GM04503 (cell line): ENCODE measurements around the gene VGLL4.
"Not testable (repeated sequence)": the region's sequence is repeated elsewhere in the genome, so short reads cannot be mapped to it uniquely, and the experiment has no call there.

Experiments used
- DNase-seq: peaks from one replicate; pipeline ENCODE4 v3.0.0-alpha.2; 2012; ENCODE audit warnings: low read depth

The VGLL4 gene, protein sequence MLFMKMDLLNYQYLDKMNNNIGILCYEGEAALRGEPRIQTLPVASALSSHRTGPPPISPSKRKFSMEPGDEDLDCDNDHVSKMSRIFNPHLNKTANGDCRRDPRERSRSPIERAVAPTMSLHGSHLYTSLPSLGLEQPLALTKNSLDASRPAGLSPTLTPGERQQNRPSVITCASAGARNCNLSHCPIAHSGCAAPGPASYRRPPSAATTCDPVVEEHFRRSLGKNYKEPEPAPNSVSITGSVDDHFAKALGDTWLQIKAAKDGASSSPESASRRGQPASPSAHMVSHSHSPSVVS

GRCh38 chr3:11643605-11644087 lies at the start of gene VGLL4:
VGLL4 (minus strand) TSS chr3:11643915; CDS start chr3:11643518, 397 bp downstream.
- DNase-seq = peak; percentile 37

- DNase-seq = no peak
Measured at GRCh38 chr3:11692532-11692813, 48.8 kb upstream of the VGLL4 start.

- no peak for DNase-seq
Measured at GRCh38 chr3:11691767-11692531, 48.2 kb upstream of the VGLL4 start.

DNA sequence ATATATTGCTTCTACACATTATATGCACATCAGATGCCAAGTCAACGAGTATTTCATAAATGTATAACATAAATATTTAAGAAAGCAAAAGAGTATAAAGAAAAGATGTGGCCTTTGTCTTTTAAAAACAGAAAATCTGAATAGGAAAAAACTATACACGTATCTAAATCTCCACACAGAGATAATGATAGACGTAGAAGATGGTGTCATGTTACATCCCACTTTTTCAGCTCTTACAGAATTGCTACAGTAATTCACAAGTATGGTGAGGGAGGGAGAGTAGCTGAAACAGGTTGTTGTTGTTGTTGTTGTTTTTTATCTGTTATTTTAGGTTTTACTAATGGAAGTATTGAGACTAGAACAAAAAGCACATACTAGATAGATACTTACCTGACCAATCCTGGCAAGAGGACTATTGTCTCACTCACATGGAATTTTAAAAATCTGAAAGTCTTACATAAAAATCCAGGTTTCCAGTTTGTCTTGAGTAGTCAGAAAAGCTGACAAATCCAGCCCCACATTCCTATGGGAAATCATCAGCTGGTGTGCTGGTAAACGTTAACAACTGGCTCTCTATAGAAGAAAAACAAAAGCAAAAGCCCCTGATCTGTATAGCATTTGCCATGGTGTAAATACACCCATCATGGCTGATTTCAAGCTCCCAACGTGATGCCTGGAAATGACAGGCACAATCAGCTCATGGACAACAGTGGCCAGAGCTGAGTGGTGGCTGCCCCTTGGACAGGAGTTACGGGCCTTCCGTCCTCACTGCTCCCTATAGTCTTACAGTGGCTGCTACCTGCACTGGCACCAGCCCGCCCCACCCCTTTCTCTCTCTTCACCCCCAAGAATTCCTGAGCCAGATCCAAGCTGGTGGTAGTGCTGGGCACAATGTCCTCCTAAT lies 47.4 kb upstream of the VGLL4 start:
- no peak for DNase-seq

GRCh38 chr3:11689749-11690148 lies 46.0 kb upstream of the VGLL4 start:
- DNase-seq = no peak

DNA sequence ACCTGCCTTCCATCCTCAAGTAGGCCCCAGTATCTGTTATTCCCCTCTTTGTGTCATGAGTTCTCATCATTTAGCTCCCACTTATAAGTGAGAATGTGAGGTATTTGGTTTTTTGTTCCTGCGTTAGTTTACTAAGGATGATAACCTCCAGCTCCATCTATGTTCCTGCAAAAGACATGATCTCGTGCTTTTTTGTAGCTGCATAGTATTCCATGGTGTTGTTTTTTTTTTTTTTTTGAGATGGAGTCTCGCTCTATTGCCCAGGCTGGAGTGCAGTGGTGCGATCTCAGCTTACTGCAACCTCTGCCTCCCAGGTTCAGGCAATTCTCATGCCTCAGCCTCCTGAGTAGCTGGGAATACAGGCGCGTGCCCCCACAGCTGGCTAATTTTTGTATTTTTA lies 41.3 kb upstream of the VGLL4 start:
- DNase-seq = not testable (repeated sequence)

DNA sequence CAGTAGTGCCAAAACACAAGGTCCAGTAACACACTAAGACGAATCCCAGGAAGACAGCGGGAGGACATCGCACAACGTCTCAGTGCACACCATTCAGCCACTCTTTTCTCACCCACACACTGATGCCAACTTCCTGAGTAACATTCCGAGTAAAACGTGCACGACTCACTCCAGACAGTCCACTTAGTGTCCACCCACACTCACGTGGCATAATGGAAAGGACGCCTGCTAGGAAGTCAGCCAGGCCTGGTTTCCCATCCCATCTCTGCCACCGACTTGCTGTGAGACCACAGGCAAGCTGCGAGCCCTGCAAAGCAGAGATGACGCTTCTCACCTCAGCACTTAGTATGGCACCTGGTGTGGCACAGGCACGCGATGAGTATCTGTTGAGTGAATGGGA lies 36.8 kb upstream of the VGLL4 start:
- no peak for DNase-seq

- no peak for DNase-seq
Measured at GRCh38 chr3:11679964-11680363, 36.2 kb upstream of the VGLL4 start.

DNA sequence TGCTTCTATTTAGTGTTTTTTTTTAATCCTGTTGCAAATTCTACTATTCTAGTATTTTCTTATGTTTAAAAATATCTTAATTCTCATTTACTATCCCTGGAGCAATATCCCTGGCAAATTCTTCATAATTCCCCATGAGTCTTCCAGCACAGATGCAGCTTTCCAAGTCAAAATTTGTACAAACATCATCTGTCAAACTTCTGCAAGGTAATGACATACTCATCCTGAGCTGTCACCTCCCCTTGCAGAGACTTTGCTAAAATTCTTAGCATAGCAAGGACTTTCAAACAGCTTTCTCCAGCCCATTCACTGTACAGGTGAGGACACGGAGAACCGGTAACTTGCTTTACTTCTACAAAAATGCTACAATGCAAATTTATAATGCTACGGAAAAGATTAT lies 28.6 kb upstream of the VGLL4 start:
- DNase-seq = no peak

DNA sequence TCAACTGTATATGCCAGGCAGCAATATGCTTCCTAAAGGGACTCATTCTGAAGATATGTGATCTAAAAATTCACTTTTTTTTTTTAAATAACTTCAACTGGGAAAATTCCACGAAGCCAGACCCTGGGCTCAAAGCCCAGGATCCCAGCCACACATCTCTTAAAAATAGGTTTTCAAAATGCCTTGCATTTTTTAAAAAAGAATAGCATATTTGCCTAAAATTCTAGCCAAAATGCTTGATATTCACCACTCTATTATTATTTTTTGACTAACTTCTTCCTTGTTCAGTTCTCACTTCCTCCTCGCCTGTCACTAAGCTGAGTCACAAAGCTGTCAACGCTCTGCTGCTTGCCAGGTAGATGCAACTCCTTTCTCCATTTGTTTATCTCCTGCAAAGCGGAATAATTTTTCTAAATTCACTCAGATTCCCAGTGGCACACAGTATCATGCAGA lies 28.0 kb upstream of the VGLL4 start:
- DNase-seq = peak; percentile 82

GRCh38 chr3:11668243-11669235 lies 24.8 kb upstream of the VGLL4 start:
- no peak for DNase-seq

- no peak for DNase-seq
Measured at GRCh38 chr3:11665331-11665730, 21.6 kb upstream of the VGLL4 start.

GRCh38 chr3:11662392-11662990 lies 18.8 kb upstream of the VGLL4 start:
- DNase-seq = no peak

- DNase-seq = no peak
Measured at GRCh38 chr3:11661827-11662226, 18.1 kb upstream of the VGLL4 start.

- DNase-seq = no peak
Measured at GRCh38 chr3:11661052-11661656, 17.4 kb upstream of the VGLL4 start.

- no peak for DNase-seq
Measured at GRCh38 chr3:11660242-11660641, 16.5 kb upstream of the VGLL4 start.

- DNase-seq = no peak
Measured at GRCh38 chr3:11658180-11658579, 14.5 kb upstream of the VGLL4 start.

GRCh38 chr3:11655196-11655928 lies 11.6 kb upstream of the VGLL4 start:
- no peak for DNase-seq

- no peak for DNase-seq
Measured at GRCh38 chr3:11654166-11654565, 10.5 kb upstream of the VGLL4 start.
